Karpas-422 (cell line): ENCODE results near the gene NLGN2. TPM values are rescaled to one million over a fixed set of nuclear protein-coding genes. Genes with fewer than 3 reads are reported as not detected.

ENCODE experiments used
- DNase-seq: peaks from one replicate; pipeline ENCODE4 v3.0.0-alpha.2; 2015
- H2AFZ ChIP-seq: fragments of 200-600 bp; sonication (generic); 2 replicates; pipeline ENCODE4 v1.6.1; 2014; ENCODE audit warnings: antibody characterized with exemption, low read length, mixed read lengths
- H3K27ac ChIP-seq: fragments of 200-600 bp; sonication (generic); 2 replicates; pipeline ENCODE4 v1.5.1; 2014; ENCODE audit warnings: mild to moderate bottlenecking, low read length, moderate library complexity
- H3K27me3 ChIP-seq: fragments of 200-600 bp; sonication (generic); 2 replicates; pipeline ENCODE4 v1.6.1; 2014; ENCODE audit warnings: low read length, mixed read lengths
- H3K36me3 ChIP-seq: fragments of 200-600 bp; sonication (generic); 2 replicates; pipeline ENCODE4 v1.6.1; 2014; ENCODE audit warnings: low read length, mixed read lengths; ENCODE audit not compliant: insufficient read depth
- H3K4me1 ChIP-seq: fragments of 200-600 bp; sonication (generic); 2 replicates; pipeline ENCODE4 v1.6.1; 2014; ENCODE audit warnings: mild to moderate bottlenecking, low read length, mixed read lengths
- H3K4me2 ChIP-seq: fragments of 200-600 bp; sonication (generic); 2 replicates; pipeline ENCODE4 v1.6.1; 2014; ENCODE audit warnings: low read length, low read depth, mild to moderate bottlenecking; ENCODE audit not compliant: poor library complexity, severe bottlenecking
- H3K4me3 ChIP-seq: fragments of 200-600 bp; sonication (generic); 2 replicates; pipeline ENCODE4 v1.5.1; 2014; ENCODE audit warnings: mild to moderate bottlenecking, antibody characterized with exemption, low read length, mixed read lengths
- H3K79me2 ChIP-seq: fragments of 200-600 bp; sonication (generic); 2 replicates; pipeline ENCODE4 v1.6.1; 2014; ENCODE audit warnings: mild to moderate bottlenecking, low read length, mixed read lengths
- H3K9ac ChIP-seq: fragments of 200-600 bp; sonication (generic); 2 replicates; pipeline ENCODE4 v1.6.0; 2014; ENCODE audit warnings: low read length
- H3K9me2 ChIP-seq: fragments of 200-600 bp; sonication (generic), shearing (Covaris generic); replicated peaks from 2 replicates; pipeline ENCODE4 v1.6.0; 2014; ENCODE audit warnings: mild to moderate bottlenecking, low read length, moderate library complexity; ENCODE audit not compliant: insufficient read depth
- H3K9me3 ChIP-seq: fragments of 300-700, 200-600 bp; sonication (generic); 2 replicates; pipeline ENCODE4 v1.6.1; 2014; ENCODE audit warnings: low read length, mixed read lengths
- H4K20me1 ChIP-seq: fragments of 200-600 bp; sonication (generic); 2 replicates; pipeline ENCODE4 v1.6.1; 2014; ENCODE audit warnings: mild to moderate bottlenecking, antibody characterized with exemption, low read length, low read depth; ENCODE audit not compliant: insufficient read depth
- total RNA-seq: library from RNA; depleted of rRNA; stranded (reverse); fragments of >200 nt; shearing (Covaris generic); gene quantifications from 2 replicates; pipeline ENCODE4 v1.2.3, GENCODE V29; 2014; ENCODE audit warnings: low replicate concordance

NLGN2 gene
- total RNA-seq, 1 experiment from 2014 or later = not detected

DNA sequence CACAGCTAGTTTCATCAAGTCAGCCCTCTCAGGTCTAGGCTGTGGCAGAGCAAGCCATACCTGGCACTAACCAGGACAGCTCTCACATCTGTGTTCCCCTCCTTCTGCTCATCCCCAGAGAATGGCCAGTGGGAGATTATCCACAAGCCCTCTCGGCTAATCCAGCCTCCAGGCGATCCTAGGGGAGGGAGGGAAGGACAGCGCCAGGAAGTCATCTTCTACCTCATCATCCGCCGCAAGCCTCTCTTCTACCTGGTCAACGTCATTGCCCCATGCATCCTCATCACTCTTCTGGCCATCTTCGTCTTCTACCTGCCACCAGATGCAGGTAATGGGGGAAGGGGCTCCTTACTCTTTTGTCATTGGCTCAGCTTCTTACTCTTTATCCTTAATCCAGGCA is 40.8 kb downstream of the NLGN2 start:
- no peak overlapping the region for H3K4me2 ChIP-seq
- H3K36me3 ChIP-seq = no peaks in the 10 kb centered on the region
- no peak overlapping the region for H3K4me3 ChIP-seq
- H3K27me3 ChIP-seq = no peaks in the 10 kb centered on the region
- no peak overlapping the region for H3K27ac ChIP-seq
- H4K20me1 ChIP-seq = no peaks in the 10 kb centered on the region
- no peak overlapping the region for H2AFZ ChIP-seq
- DNase-seq = no peak
- peaks cover 8% of the 10 kb centered on the region for H3K4me1 ChIP-seq
- H3K9me2 ChIP-seq = no peaks in the 10 kb centered on the region
- H3K9ac ChIP-seq = no peak overlapping the region
- no peaks in the 10 kb centered on the region for H3K9me3 ChIP-seq
- no peaks in the 10 kb centered on the region for H3K79me2 ChIP-seq

DNA sequence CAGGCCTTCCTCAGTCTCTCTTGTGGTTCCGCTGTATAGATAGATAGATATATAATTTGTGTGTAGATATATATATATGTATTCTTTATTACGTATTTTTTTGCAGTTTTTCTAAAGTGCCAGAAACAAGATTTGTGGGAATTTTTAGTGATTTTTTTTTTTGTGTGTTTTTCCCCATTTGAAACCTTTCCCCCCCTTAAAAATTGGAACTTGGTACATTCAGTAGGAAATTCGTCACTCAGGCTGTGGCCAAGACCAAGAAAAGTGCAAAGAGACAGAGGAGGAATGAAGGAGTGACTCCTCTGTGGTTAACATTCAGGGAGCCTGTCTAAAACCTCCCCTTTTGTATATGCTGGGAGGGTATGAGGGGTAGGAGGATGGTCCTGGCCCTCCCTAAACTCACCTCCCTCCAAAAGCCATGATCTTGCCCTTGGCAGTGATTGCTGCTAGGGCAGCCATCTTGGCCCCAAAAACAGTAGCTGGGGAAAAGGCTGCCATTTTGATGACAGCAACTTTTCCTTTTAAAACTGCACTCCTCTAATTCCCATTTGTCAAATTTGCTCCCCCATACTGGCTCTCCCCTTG is 52.4 kb downstream of the NLGN2 start:
- DNase-seq = no peak
- H3K9me2 ChIP-seq = no peaks in the 10 kb centered on the region
- H3K9me3 ChIP-seq = no peaks in the 10 kb centered on the region
- no peak overlapping the region for H3K4me2 ChIP-seq
- no peak overlapping the region for H3K4me3 ChIP-seq
- no peak overlapping the region for H3K9ac ChIP-seq
- no peak overlapping the region for H3K27ac ChIP-seq
- H4K20me1 ChIP-seq = no peaks in the 10 kb centered on the region
- H3K27me3 ChIP-seq = no peaks in the 10 kb centered on the region
- peaks cover 7% of the 10 kb centered on the region for H3K4me1 ChIP-seq
- H3K79me2 ChIP-seq = no peaks in the 10 kb centered on the region
- H3K36me3 ChIP-seq = no peaks in the 10 kb centered on the region
- H2AFZ ChIP-seq = no peak overlapping the region

DNA sequence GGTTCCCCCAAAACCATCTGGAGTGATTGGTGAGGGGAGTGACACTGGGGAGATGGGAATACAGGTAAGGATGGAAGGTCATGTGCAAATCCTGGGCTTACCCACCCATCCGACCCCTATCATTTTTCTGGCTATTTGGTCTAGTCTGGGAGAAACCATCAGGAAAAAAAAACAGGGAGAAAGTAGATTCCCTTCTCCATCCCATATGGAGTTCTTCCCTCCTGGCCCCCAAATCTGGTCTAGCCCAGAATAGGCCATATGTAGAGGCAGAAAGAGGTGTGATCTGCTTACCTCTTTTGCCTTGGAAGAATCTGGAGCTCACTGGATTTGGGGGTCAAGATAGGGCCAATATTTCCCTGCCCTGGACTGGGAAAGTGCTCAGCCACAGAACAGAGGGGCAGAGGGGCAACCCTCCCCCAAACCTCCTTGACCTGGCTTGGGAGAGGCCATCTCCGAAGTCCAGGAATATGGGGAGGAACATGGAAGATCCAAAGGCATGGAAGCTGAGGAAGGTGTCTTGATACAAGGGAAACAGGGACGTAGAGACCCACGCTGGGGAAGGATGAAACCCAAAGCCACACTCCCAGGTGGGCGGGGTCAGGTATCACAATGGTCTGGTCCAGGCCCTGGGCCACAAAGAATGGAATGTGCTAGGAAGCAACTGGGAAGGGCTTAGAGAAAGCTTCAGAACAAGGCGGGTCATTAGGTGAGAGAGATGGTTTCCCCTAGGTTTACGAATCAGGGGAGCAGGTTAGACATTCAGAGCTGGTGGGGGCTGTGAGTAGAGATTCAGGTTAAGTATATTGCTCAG is 53.4 kb downstream of the NLGN2 start:
- no peaks in the 10 kb centered on the region for H3K9me2 ChIP-seq
- H3K4me3 ChIP-seq = no peak overlapping the region
- H3K27me3 ChIP-seq = no peaks in the 10 kb centered on the region
- no peak overlapping the region for H3K4me2 ChIP-seq
- H3K9me3 ChIP-seq = no peaks in the 10 kb centered on the region
- DNase-seq = no peak
- peaks cover 5% of the 10 kb centered on the region for H3K4me1 ChIP-seq
- no peaks in the 10 kb centered on the region for H3K36me3 ChIP-seq
- no peaks in the 10 kb centered on the region for H3K79me2 ChIP-seq
- H3K27ac ChIP-seq = no peak overlapping the region
- no peak overlapping the region for H2AFZ ChIP-seq
- H4K20me1 ChIP-seq = no peaks in the 10 kb centered on the region
- H3K9ac ChIP-seq = no peak overlapping the region

DNA sequence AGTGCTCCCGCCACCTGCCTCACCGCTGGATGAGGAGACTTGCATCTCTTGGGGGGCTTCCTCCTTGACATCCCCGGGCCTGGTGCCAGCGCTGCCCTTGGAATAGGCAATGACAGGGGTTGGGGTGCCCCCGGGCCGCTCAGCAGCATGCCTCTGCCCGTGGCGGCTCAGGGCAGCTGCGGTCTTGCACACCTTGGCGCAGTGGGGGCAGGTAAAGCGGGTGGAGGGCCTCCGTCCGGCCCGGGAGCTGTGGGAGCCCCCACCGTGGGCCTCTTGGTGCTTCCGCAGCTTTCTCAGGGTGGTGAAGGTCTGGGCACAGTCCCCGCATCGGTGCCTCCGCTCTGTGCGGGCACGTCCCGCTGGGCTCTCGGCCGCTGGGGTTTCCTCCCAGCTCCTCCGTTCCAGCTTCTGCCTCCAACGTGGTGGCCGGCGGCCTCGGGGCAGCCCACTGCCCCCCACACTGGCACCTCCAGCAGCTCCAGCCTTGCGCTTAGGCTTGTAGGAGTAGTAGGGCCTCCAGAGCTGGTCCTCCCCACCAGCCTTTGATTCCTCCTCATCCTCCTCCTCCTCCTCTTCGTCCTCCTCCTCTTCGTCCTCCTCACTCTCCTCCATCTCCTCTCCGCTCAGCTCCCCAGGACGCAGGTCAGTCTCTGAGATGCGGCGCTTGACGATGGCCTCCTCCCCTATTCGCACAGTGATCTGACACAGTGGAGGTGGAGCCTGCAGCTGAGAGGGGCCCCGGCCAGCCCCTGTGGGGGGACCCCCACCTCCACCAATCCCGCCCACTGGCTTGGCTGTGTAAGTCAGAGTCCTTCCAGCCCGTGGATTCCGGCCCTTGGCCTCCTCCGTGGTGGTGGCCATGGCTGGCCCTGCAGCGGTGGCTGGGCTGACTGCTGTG is 55.1 kb downstream of the NLGN2 start:
- H3K36me3 ChIP-seq = no peaks in the 10 kb centered on the region
- H3K4me2 ChIP-seq = no peak overlapping the region
- no peaks in the 10 kb centered on the region for H4K20me1 ChIP-seq
- H3K9me3 ChIP-seq = no peaks in the 10 kb centered on the region
- DNase-seq = no peak
- H3K27me3 ChIP-seq = no peaks in the 10 kb centered on the region
- H3K79me2 ChIP-seq = no peaks in the 10 kb centered on the region
- peaks cover 14% of the 10 kb centered on the region for H3K4me1 ChIP-seq
- no peak overlapping the region for H2AFZ ChIP-seq
- H3K27ac ChIP-seq = no peak overlapping the region
- H3K9ac ChIP-seq = no peak overlapping the region
- H3K9me2 ChIP-seq = no peaks in the 10 kb centered on the region
- no peak overlapping the region for H3K4me3 ChIP-seq

DNA sequence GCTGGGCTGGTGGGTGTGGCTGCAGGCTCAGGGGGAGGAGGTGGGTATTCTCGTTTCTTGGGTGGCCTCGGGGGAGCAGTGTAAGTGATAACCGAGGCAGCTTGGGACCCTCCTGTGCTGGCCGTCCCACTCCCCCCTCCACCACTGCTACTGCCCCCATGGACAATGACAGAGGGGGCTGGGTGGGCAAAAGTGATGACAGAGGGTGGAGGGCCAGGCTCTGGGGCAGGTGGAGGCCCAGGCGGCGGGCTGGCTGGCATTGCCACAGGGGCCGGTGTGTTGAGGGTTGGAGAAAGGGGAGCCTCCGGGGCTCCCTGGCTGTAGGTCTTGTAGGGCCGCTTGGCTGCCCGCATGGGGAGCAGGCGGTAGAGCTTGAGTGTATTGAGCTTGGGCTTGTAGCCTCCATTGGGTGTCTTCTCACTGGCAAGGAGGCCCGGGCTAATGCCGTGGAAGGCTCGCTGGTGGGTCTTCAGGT is 55.8 kb downstream of the NLGN2 start:
- Histone ChIP-seq H3K4me3 (no peak overlapping the region), H3K27ac (no peak overlapping the region), H3K79me2 (no peaks in the 10 kb centered on the region), H3K4me2 (no peak overlapping the region), H3K9me2 (no peaks in the 10 kb centered on the region), H3K4me1 (peaks cover 16% of the 10 kb centered on the region), H3K36me3 (no peaks in the 10 kb centered on the region), H4K20me1 (no peaks in the 10 kb centered on the region), H3K9ac (no peak overlapping the region), H2AFZ (no peak overlapping the region), H3K9me3 (no peaks in the 10 kb centered on the region), H3K27me3 (no peaks in the 10 kb centered on the region)
- no peak for DNase-seq

DNA sequence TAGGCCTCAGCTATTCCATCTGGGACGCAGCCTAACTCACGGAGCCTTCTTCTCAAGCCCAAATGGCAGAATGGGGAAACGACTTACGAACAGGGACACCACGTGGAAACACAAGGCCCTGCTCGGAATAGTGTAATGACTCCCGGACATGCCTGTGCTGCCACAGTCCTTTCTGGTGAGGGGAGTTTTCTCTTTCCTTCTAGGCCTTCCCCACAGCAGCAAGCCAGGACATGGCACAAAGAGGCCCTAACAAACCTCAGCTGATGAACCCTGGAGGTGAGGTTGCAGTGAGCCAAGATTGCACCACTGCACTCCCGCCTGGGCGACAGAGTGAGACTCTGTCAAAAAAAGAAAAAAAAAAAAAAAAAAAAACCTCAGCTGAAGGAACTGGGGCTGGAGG is 56.4 kb downstream of the NLGN2 start:
- Histone ChIP-seq H3K4me1 (peaks cover 16% of the 10 kb centered on the region), H2AFZ (no peak overlapping the region), H3K36me3 (no peaks in the 10 kb centered on the region), H3K4me2 (no peak overlapping the region), H3K9me3 (no peaks in the 10 kb centered on the region), H3K9me2 (no peaks in the 10 kb centered on the region), H3K9ac (no peak overlapping the region), H4K20me1 (no peaks in the 10 kb centered on the region), H3K79me2 (no peaks in the 10 kb centered on the region), H3K4me3 (no peak overlapping the region), H3K27me3 (no peaks in the 10 kb centered on the region), H3K27ac (no peak overlapping the region)
- DNase-seq = no peak

DNA sequence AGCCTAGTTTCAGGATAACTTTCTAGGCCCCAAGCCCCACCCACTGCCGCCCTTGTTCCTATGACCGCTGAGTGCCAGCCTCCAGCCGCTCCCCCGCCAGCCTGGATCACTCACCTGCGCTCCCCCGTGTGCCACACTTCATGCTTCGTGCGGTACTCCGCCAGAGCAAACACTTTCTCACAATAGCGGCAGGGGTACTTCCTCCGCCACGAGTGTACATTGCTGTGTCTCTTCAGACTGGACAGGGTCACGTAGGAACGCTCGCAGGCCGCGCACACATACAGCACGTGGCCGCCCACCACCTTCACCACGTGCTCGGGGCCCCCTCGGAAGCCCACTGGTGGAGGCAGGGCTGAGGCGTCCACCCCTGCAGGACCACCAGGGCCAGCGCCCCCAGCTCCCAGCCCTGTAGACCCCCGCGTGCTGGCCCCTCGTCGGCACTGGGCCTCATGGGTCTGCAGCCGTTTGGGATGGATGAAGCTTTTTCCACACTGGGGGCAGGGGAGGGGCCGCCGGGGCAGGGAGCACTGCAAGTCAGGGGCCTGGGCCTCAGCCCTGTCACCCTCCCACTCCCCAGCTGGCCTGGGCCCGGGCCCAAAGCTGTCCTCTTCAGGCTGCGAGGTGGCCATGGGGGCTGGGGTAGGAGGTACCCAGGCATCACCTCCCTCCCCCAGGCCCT is 58.1 kb downstream of the NLGN2 start:
- Histone ChIP-seq H3K4me3 (no peak overlapping the region), H3K9ac (no peak overlapping the region), H4K20me1 (no peaks in the 10 kb centered on the region), H3K9me3 (no peaks in the 10 kb centered on the region), H3K27me3 (no peaks in the 10 kb centered on the region), H3K4me1 (peaks cover 16% of the 10 kb centered on the region), H3K79me2 (no peaks in the 10 kb centered on the region), H3K4me2 (no peak overlapping the region), H3K9me2 (no peaks in the 10 kb centered on the region), H3K36me3 (no peaks in the 10 kb centered on the region), H3K27ac (no peak overlapping the region), H2AFZ (no peak overlapping the region)
- no peak for DNase-seq

DNA sequence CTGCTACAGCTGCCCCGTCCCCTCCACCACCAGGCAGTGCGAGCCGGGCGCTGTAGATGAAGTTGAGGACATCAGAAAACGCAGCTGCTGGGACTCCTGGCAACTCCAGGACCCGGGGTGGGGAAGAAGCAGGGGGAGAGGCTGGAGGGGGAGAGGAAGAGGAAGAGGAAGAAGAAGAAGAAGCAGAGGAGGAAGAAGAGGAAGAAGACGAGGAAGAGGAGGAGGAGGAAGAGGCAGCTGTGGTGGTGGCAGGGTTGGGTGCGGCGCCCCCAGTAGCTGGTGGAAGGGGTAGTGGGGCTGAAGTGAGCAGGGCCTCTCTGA is 58.6 kb downstream of the NLGN2 start:
- Histone ChIP-seq H3K9me2 (no peaks in the 10 kb centered on the region), H3K36me3 (no peaks in the 10 kb centered on the region), H3K4me2 (no peak overlapping the region), H2AFZ (no peak overlapping the region), H3K4me3 (no peak overlapping the region), H4K20me1 (no peaks in the 10 kb centered on the region), H3K4me1 (peaks cover 16% of the 10 kb centered on the region), H3K9ac (no peak overlapping the region), H3K79me2 (no peaks in the 10 kb centered on the region), H3K9me3 (no peaks in the 10 kb centered on the region), H3K27ac (no peak overlapping the region), H3K27me3 (no peaks in the 10 kb centered on the region)
- no peak for DNase-seq
